HUDEP-2 (cell line): ENCODE results near the gene COL27A1.

Experiments
- DNase-seq, 76 experiments: peaks; one replicate each; lab custom pipeline; 2025; ENCODE audit not compliant: unreplicated experiment in 76 of 76; lab: John Stamatoyannopoulos, UW

Gene COL27A1

GRCh38 chr9:114221706-114222465 is 66.5 kb downstream of the COL27A1 start:
- DNase-seq = no peak

- no peak for DNase-seq
These were observed 68.4 kb downstream of the COL27A1 start for GRCh38 chr9:114223564-114224246.

- DNase-seq = no peak
These were observed 68.9 kb downstream of the COL27A1 start for GRCh38 chr9:114224247-114224610.

DNA sequence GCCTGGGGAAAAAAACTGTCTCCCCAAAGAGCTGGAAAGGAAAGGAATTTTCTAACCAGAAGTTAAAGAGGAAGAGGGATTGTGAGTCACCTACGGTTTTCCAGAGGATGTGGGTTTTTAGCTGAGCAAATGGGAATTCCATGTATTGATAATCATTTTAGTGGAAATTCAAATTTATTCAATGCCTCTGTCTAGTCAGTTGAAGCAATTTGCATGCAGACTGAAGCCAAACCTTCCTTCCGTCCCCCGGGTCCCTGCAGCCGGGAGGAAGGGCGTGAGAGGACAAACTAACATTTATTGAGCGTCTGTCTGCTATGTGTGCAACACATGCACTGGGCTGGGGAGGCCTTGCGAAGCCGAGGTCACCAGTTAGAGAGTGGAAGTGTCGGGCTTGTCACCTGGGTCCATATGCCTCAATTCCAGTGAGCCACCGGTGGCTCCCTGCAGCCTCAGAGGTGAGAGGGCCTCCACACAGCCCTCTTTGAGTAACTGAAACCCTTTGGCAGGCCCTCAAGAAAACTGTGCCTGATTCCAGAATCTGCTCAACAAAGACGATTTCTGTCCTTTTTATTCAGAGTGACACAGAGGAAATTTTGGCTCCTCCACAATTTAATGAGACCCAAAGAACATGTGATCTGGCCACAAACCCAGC is 70.3 kb downstream of the COL27A1 start:
- no peak for DNase-seq

- DNase-seq = no peak
These were observed 71.1 kb downstream of the COL27A1 start for GRCh38 chr9:114226246-114227055.

- no peak for DNase-seq
These were observed 72.1 kb downstream of the COL27A1 start for GRCh38 chr9:114227288-114228015.

DNA sequence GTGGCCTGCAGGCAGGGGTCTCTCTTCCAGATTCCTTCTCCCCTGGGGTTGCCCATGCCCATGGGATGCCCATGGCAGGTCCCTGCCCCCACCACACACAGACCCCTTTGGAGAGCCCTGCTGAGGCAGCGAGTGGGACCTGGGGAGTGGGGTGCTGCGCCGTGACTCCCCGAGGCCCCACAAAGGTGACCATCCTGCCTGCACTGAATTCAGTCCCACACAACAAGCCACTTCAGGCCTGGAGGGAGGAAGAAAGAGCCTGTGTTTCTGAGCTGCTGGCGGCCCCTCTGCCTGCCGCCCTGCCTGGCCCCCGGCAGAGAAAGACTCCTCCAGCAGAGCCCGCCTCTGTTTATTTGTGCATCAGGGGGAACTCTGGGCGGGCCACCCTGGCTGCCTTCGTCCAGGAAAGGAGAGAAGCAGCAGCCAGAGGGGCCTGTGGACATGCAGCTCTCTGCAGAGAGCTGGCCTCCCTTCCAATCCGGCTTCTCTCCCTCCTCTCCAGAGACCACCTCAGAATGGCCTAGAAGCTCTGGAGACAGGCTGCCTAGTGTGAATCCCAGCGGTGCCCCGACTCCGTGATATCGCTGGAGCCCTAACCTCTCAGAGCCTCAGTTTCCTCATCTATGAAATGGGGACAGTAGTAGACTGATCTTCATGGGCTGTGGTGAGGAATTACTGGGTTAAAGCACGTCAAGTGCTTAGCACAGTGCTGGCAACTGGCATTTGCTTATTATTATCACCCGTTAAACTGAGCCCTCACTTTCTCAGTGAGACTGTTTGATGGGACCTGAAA is 72.9 kb downstream of the COL27A1 start:
- DNase-seq = no peak

DNA sequence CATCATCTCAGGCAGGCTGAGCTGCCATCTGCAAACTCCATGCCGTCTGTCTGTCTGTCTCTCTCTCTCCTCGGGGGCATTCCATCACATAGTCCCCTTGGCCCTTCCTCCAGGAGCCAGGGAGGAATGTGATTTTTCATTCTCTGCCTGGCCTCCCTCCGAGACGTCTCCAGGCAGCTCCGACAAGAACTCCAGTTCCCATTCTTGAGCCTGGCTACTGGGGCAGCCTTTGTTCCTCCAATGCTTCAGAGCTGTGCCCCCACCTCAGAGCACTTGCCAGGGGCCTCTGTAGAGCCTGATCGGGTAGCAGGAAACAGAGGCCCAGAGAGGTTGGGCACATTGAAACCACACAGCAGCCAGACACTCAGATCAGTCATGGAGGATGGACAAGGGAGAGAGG is 74.0 kb downstream of the COL27A1 start:
- no peak for DNase-seq

- no peak for DNase-seq
These were observed 74.7 kb downstream of the COL27A1 start for GRCh38 chr9:114230068-114230467.

DNA sequence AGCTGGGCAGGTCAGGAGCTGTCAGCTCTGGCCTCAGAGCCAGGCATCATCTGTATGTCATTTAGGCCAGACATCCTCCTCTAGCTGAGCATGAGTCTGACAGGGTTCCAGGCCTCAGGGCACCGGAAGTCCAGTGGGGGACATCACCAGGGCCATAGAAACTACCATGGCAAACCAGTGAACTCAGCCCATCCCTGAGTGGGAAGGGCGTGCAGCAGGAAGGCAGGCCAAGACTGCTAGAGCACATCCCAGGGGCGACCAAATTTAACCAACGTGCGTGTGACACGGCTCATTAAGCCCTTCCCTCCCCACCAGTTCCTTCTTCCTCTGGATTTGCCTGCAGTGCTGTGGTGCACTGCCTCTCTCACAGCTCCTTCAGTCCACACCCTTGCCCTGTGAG is 75.9 kb downstream of the COL27A1 start:
- no peak for DNase-seq

DNA sequence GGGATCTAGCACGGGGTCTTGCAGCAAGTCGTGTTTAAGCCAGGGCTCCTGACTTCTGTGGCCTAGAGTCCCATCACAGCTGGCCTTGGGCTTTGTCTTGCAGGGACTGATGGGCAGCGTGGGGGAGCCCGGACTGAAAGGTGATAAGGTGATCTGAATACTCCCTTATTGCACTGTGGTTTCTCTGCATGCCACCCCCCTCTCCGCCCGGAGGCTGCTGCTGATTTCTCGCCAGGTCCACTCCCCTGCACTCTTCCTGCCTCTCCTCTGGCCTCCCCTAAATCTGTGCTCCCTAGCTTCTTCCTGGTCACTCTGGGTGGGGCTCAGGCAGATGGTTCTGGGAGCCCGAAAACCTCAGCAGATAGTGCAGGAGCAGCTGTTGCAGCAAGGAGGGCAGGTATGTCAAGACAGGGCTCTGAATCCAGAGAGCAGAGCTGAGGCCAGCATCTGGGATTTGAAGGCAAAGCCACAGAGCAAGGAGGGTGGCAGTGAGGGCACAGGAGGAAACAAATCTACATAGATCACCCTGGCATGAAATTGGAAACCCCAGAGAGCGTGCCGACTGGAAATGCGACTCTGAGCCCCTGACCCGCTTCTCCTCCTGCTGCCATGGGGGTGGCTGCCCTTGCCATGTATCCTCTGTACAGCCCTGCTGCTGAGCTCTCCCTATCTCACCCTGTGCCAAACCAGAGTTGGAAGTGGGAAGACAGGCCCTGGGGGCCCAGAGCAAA is 76.5 kb downstream of the COL27A1 start:
- DNase-seq = peak in 1 of 76 experiments; percentile 2

GRCh38 chr9:114233491-114234185 is 78.3 kb downstream of the COL27A1 start:
- DNase-seq = no peak

GRCh38 chr9:114235033-114235661 is 79.8 kb downstream of the COL27A1 start:
- no peak for DNase-seq

DNA sequence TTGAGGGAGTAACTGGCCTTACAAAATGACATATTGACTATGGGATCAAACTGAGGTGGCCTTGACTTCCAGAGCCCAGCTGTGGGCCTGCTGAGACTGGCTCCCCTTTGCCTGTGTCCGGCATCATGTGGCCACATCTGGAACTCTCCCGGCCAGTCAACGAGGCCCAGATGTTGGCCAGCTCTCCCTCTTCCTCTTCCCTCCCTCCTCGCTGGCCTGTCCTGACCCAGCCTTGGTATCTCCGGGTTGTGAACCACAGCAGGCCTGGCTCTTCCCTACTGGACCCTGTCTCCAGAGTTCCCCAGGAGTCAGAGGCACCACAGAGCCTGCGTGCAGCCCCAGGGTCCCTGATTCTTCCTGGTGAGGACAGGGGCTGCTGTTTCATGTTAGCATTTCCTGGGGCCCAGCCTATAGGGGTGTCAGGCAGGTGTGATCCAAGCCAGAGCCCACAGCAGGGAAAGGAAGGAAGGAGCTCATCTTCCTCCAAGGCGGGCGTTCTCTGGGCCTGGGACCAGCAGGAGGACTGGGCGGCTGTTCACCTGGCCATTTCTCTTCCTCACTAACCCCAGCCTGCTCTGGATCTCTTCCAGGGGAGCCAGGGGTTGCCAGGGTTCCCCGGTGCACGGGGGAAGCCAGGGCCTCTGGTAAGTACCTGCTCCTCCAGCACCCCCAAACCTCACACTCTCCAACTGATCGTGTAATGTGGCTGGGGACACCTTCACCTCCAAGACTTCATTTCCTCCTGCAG is 81.2 kb downstream of the COL27A1 start:
- no peak for DNase-seq

DNA sequence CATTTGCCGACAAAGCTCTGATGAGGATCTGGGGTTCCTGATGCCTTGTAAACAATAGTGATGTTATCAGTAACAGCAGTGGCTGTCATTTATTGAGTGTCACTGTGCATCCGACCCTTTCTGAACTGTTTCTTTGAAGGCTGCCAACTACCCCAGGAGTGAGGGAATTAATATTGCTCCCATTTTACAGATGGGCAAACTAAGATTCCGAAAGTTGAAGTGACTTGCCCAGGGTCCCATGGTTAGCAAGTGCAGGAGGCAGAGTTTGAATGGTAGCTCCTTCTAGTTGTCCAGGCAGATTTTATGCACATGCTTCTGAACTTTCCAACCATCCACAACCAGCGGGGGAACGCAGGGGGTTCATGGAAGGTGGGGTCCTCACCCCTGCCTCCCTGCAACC is 81.9 kb downstream of the COL27A1 start:
- DNase-seq = no peak

- DNase-seq = no peak
These were observed 82.4 kb downstream of the COL27A1 start for GRCh38 chr9:114237781-114238180.

DNA sequence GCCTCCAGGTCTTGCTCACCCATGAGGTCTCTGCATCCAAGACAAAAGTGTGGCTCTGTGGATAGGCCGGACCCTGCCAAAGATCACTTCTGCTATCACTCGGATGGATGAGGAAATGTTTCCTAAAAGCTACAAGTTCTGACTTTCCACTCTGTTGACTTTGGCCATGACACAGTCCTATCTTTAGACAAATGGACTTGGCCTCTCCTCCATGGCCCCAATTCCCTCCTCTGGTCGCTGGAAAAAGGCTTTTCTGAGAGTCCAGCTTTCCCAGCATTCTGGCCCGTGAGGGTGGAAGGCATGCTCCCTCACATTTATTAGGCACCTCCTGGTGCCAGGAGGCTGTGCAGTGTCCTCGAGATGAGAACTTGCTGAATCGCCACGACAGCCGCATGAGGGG is 83.1 kb downstream of the COL27A1 start:
- no peak for DNase-seq
